ENCODE results near the gene AGER.
"Not testable (repeated sequence)": the region's sequence is repeated elsewhere in the genome, so short reads cannot be mapped to it uniquely, and the experiment has no call there.

The AGER gene

DNA sequence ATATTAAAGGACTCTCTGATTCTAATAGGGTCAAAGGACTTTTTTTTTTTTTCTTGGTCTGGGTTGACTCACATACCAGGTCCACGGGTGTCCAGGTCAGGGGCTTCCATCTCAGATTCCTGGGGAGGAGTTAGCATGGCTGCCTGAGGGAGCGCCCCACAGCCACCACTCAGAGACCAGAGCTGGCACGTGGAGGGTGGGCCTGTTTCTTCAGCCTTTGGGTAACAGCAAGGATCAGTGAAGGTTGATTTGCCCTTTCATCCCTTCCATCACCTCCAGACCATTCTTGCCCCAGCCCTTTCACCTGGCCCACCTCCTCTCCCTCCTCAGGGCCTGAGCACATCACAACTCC is 14.3 kb upstream of the AGER start:
- no peak for DNase-seq

DNA sequence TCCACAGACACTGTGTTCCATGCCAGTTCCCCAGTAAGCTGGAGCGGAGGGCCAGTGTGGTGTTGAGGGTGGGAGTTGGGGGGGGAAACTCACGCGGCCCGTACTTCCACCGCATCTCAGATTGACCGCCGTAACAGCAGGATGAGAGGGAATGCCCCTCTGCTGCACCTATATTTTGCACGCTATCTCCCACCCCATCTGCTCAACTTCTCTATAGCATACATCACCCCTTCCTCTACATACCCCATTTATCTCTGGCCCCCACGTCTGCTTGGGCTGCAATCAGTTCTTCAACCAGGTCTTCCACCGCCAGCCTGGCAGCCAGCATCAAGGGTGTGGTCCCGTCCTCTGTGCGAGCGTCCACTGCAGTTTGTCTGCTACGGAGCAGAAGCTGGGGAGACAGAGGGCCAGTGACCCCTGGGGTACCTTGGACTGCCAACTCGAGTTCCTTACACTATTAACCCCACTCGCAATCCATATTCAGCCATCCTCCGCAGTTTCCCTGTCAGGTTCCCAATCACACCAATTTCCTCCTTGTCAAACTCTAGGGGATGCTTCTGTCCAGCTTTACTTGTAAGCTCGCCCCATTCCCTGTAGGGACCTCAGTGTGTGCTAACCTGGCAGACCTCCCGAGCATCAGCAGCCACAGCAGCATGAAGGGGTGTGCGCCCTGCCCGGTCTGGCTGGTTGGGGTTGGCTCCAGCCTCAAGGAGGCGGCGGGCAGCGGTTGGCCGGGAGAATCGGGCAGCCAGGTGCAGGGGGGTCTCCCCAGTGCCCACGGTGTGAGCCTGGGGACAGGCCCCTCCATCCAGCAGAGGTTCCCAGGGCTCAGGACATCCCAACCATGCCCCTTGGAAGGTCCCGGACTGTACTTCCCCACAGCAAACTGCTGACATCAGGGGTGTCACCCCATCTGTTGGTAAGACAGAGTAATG is 12.9 kb upstream of the AGER start:
- no peak for DNase-seq

DNA sequence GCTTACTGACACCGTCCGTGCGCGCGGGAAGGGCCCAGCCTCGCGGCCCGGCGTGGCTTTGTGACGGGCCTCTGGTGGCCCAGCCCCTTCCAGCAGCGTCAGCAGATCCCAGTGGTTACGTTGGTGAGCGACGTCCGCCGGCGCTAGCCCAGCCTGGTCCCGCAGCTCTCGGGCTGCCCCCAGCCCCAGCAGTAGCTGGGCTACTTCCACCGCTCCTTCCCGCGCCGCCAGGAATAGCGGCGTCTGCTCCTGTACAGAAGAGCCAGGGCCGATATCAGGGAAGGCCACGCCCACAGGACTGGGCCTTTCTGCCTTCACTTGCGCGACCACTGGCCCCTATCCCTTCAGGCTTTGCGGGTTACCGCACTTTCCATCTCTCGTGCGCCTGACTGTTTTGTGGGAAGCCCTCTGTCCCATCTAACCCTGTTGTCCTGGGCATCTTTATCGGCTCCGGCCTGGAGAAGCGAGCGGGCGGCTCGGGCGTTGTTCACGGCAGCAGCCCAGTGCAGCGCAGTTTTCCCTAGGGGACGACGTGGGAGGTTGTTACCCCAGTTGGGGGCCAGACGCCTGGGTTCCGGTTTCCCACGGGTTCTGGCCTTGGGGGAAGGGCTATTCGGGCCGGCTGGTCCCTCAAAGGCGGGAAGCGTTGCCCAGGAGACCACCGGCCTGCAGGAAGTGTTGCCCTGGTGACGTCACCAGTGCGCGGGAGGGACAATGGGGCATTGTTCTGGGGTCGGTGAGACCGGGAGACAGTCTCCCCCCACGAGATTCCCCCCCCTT is 12.0 kb upstream of the AGER start:
- peak; percentile 87 for DNase-seq

DNA sequence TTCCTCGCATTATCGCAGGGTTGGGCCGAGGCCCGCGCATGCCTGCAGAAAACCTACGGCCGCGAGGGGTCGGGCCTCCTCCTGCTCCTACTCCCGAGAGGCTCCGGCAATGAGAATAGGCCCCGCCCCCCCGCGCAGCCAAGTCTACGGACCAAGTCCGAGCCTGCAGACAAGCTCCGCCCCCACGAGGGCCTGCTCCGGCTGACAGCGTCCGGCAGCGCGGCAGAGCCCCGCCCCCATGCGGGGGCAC is 11.5 kb upstream of the AGER start:
- DNase-seq: peak; percentile 100

DNA sequence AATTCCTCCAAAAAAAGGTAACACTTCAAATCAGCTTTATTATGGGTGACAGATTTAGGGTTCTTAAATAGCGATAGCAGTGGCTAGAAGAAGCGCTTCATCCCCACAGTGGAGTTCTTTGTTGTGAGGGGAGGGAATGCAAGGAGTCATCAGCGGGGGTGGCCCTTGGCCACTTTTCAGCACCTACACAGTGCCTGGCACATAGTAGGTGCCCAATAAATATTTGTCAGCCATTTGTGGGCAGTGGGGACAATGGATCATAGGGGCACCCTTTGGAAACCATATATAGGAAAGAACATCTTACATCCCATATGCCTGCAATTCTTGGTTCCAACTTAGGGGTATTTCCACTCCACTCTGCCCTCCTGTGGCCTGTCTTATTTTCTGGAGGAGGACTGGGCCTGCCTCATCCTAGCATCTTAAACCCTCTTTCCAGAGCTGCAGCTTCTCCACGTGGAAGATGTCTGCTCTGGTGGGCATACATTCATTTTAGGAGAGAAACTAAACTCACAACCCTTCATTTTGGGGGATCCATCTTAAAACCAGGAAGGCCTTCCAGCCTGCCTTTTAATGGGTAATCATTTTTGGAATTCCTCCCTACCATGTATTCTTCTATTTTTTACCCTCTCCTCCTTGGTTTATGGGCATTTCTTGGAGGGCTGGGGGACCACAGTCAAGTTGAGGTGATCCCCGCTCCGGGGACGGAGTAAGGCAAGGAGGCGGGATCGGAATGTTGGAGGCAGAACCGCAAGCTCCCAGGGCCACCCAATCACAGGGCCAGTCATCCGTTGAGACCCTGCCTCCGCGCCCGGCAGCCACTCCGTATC is 11.0 kb upstream of the AGER start:
- peak; percentile 68 for DNase-seq

DNA sequence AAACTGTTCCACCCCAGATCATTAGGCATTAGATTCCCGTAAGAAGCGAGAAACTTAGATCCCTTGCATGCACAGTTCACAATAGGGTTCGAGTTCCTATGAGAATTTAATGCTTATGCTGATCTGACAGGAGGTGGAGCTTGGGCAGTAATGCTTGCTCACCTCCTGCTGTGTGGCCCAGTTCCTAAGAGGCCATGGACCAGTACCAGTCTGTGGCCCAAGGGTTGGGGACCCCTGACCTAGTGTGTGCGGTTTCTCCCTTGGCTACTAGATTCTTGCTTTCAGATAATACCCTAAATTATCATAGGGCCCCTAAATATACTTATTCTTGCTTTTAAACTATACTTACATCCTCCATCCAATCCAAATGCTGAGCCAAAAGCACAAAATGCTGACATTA is 10.3 kb upstream of the AGER start:
- no peak for DNase-seq

DNA sequence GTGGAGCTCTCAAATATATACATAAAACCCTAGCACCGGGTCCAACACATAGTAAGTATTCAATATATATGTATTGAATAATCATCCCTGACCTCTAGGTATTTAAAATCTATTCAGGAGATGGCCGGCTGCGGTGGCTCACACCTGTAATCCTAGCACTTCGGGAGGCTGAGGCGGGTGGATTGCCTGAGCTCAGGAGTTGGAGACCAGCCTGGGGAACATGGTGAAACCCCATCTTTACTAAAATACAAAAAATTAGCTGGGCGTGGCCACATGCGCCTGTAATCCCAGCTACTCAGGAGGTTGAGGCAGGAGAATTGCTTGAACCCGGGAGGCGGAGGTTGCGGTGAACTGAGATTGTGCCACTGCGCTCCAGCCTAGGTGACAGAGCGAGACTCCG is 9.0 kb upstream of the AGER start:
- not testable (repeated sequence) for DNase-seq

DNA sequence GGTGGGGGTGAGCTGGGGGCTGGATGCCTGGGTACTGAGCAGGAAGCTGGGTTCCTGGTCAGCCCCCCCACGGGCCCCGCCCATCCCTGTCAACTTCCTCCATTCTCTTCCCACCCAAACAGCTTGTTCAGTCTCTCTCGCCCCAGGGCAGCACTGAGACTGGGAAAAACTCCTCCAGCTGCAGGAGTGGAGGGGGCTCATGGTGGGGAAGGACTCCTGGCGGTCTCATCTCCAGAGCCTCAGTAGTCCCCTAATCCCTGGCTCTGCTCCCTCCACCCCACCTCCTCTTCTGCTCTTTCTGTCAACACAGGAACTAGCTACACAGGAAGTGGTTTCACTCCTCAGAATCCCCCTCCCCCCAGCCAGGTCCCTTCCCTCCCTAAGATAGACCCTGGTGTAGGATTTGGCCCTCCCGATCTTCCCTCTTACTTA is 8.6 kb upstream of the AGER start, which contains the start of gene GPSM3:
TSS of gene GPSM3 (minus strand) at position 36 of the 432 bp plus-strand sequence. CDS start 130 bp downstream, outside the sequence.
- peak; percentile 78 for DNase-seq

DNA sequence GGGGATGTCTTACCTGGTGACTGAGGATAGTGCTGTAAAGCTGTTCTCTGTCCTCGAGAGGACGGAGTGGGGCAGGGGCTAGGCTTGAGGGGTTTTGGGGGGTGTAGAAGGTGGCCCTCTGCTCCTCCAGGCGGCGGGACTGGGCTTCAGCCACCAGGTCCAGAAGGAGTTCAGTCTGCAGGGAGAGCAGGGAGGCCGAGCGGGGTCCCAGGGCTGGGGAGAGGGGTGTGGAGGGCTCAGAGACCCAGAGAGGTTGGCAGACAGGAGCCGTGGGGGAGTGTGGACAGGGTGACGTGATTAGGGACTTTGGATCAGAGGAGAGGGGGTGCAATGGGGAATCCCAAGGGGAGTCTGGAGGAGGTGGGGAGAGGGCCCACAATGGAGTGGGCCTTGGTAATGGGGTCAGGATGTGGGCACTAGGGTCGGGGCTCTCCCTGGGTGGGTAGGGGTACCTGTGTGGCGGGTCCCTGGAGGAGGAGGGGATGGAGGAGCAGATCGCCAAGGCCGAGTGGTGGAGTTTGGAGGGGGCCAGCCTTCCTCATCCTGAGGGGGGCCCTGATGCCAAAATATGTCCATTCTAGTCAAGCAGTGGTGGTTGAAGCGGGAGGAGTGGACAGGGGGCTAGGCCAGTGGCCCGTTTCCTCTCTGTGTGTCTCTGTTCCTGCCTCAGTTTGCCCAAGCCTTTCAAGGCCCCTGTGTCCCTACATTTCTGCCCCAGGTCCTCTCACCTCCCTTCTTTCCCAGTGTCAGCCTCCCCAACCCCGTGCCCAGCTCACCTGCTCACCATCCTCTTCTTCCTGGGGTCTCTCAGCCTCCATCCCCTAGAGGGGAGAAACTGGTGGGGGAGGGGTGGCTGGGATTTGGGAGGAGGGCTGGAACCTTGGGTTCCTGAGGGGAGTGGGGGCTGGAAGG is 7.9 kb upstream of the AGER start:
- DNase-seq: no peak

DNA sequence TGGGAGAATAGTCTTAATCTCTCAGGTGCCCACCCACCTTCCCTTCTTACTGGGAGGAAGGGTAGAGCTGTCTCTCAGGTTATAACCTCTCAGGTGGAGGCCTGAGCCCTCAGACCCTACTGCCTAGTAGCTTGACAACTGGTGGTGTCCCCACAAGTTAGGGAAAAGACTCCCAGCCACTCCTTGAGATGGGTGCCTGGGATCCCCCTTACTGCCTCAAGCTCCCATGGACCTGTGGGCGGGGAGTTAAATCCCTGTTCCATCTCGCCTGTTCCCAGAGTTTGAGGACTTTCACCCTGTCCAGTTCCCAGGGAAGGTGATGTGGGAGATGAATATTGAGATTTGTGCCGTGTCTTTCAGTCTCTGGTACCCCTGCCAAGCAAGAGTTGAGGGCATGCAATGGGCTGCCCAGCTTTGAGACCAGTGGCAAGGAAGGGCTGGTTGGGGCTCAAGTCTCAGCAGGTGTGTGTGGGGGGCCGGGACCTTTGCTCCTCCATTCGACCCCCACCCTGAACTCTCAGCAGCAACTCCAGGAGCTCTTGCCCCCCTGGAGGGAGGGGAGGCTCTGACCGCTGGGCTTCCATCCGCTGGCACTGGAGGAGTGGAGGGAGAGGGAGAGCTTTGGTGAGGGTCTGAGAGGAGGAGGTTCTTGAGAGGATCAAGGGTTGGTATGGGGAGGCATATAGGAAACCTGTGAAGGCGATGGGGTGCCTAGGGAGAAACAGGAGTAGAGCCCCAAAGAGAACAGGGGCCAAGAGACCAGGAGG is 7.0 kb upstream of the AGER start:
- DNase-seq: no peak

DNA sequence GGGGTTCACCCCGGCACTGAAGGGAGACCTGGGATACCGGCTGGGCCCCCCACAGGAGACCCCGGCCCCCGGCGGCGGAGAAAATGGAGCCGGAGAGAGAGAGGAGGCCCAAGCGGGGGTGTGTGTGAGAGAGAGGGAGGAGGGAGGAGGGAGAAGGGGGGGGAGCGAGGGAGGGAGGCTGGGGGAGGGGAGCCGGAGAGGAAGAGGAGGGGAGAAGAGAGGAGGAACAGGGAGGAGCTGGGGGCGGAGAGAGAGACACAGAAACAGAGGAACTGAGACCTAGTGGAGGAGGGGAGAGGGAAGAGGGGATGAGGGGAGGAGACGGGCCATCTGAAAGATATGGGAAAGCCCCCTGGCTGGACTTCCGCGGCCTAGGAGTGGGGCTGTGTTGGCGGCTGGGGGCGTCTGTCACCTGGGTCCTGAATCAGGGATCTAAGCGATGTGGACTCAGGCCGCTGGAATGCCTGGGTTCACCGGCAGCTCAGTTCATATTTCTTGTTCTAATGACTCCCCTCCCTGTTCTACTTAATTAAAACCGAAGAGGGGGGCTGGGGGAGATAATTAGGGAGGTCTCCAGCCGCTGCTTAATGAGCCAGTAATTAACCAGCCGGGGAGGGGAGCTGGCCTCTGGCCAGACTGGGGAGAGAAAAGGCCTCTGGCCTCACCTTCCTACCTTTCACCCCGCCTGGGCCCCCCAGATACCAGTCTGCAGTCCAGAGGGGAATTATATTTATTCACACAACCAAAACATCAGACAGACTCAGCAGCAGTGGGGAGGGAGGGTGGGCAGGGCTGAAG is 6.2 kb upstream of the AGER start, which contains the start of gene PBX2:
TSS of gene PBX2 (minus strand) at position 149 of the 798 bp plus-strand sequence. CDS start 287 bp downstream, outside the sequence.
- peak; percentile 94 for DNase-seq

DNA sequence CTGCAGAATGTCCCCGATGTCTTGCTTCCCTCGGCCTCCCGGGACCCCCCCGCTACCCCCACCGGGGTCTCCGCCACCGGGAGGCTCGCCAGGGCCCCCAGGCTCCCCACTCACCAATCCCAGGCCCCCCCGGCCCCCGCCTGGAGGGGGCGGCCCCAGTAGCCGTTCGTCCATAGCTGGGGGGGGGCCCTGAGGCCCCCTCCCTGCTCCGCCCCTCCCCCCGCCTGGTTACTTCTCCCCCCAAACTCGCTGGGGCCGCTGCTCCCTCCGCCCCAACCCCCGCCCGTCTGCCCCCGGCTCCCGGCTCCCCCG is 5.6 kb upstream of the AGER start:
- peak; percentile 15 for DNase-seq

DNA sequence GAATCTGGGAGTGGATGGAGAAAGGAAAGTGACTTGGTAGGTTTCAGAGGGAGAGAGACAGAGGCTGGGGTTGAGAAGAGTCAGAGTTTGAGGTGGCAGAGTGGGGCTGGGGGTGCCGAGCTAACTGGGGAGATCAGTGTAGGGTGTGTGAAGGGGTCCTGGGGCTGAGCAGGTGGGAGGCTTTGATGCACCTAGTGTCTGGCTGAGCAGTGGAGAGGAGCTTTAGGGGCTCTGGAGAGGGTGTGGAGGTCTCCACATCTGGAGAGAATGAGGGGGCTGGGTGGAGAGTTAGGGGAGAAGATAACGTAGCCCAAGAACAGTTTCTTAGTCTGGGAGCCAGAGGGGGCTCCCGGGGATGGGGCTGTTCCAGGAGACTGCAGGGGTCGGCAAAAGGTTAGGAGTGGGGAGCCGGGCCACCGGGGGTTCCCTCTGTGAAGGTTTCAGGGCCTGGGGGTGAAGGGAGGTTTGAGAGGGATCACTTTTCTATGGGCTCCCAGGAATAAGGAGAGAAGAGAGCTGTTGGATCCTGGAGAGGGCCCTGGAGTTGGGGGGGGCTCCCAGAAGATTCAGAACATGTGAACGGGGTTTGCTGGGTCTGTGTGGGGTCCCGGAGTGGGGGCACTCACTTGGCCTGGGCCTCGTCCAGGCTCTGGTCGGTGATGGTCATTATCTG is 5.2 kb upstream of the AGER start:
- DNase-seq: no peak

DNA sequence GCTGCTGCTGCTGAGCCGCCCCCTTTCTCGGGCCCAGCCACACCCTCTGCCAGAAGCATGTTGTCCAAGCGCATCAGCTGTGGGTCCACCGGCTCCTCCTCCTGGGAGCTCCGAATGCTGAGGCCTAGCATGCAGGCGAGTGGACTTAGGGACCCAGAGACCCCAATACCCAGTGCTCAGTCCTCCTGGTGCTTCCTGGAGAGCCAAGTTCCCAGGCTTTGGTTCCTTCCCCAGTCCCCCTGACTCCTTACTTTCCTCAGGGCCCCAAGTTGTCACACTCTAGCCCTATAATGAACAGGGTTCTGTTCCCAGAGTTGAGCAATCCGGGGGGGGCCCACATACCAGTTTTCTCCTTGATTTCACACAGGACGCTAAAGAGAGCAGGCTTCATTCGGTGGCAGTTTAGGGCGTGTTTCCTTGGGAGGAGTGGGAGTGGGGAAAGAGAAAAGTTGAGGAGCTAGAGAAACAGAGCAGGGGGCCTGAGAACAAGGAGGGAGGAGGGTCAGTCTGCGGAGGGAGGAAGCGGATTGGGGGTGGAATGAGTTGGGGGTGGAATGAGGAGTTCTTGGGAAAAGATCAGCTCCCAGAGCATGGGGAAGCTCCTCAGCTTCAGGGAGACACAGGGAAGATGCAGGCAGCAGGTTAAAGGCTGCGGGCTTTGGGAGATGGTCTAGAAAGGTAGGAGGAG is 4.5 kb upstream of the AGER start:
- DNase-seq: peak; percentile 37

DNA sequence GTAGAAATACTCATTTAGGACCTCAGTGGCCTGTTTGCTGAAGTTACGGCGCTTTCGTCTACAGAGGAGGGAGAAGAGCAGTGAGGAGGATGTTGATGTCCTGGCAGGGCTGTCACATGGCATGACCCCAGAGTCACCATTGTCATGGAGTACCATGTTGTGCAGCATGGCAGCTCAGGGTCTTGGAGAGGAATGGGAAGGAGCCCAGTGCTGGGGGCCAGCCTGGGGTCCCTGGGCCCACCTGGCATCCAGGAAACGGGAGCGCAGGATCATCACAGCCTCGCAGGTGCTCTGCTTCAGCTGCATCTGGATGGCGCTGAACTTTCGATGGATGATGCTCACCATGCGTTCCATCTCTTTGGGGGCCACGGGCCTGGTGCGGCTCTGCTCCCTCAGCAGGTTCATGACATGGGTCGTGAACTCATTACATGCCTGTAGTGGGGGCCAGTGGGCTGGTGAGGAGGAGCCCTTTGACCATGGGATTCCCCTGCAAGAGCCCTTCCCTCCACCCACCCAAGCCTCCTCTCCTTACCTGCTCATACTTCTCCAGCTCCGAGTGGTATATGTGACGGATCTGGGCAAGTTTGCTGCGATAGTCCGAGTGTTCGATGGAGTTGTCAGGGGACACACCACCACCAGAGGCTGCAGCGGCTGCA is 3.8 kb upstream of the AGER start:
- not testable (repeated sequence) for DNase-seq

DNA sequence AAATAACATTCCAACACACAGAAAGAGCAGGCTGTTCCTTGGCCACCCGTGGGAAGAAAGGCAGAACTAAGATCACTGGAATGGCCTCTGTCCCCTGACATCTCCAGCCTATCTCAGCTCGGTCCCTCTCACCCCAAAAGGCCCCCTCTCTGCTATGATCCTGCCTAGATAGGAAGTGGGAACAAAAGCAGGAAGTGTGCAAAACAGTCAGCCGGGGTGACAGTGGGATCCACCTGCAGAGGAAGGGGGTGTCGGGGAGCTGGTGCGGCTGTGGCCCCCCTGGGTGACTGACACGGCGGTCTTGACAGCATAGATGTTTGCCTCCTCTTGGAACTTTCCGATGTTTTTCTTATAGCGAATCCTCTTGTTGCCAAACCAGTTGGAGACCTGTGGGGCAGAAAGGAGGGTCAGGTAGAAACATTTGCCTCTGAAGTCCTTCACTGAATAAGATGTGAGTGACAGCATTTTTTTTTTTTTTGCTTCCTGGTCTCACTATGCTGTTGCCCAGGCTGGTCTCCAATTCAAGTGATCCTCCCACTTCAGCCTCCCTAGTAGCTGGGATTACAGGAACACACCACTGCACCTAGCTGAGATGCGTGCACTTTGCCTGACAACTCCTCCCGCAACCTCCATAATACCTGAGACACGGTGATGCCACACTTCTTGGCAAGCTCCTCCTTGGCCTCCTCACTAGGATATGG is 3.1 kb upstream of the AGER start:
- no peak for DNase-seq

DNA sequence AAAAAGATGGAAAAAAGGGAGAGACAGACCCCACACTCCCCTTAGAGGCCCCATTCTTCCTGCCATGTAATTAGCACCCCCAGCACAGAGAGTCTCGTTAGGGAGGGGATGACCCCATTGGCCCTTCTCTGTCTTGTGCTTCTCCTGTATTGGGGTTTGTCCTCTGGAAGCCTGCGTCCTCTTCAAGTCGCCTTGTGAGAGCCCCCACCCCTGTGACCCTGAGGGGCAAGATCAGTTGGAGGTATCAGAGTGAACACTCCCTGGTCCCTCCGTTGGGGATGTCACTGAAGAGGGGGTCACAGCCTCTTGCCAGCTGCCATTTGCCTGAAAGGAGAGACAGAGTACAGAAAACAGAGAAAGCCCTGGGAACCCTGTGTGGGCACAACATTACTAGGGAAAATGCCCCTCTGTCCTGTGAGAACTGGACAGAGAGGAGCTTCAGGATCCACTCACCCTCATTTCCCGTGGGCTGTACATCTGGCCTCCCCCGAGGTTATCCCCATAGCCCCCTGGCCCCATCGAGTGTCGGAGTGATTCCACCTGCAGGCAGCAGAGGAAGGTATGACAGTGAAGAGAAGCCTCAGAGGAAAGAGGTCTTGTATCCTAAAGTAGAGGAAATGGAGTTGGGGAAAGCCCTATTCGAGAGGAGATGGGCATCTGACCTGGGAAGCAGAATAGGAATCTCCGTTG is 2.2 kb upstream of the AGER start:
- not testable (repeated sequence) for DNase-seq
